Epithelial cell of proximal tubule (primary cell): ENCODE measurements around the gene HDAC4. TPM values are rescaled to one million over a fixed set of nuclear protein-coding genes. Genes with fewer than 3 reads are reported as not detected.

Experiments used
- DNase-seq: peaks from one replicate; pipeline ENCODE4 v3.0.0-alpha.2; 2011; ENCODE audit warnings: low read depth
- H3K4me3 ChIP-seq: 2 replicates; pipeline ENCODE4 v1.5.1; 2011; ENCODE audit warnings: low read depth, mild to moderate bottlenecking, low read length
- CTCF ChIP-seq: conservative IDR thresholded peaks from 2 replicates; pipeline ENCODE4 v1.5.1; 2012; ENCODE audit warnings: low read depth, mild to moderate bottlenecking, low read length
- total RNA-seq: library from RNA; depleted of rRNA; stranded (reverse); fragments of >200 nt; gene quantifications from 2 replicates; pipeline ENCODE4 v1.2.3, GENCODE V29; 2015

Gene HDAC4
- total RNA-seq, 1 donor from 2014 or later, result 23.2 TPM

DNA sequence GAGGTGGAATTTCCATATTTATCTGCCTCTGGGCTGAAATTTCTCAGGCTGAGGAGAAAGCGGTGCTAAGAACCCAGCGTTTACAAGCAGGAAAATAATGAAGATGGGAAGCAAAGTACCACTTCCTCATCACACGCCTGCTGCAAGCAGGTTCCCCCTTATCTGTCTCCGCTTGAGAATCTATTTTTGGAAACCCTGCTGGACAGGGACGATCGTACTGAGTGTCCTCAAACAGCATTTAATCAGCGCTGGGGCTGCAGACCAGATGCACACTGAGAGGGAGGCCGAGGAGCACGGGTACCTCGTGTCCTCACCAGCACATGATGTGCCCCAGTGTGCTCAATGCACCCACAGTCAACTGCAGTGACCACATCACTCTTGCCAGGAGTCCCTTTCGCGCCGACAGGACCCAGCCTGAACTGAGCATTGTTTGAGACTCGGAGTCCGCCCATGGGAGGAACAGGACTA is 160.4 kb downstream of the HDAC4 start:
- DNase-seq, result no peak
- TF ChIP-seq CTCF, result no peak
- no peak overlapping the region for H3K4me3 ChIP-seq

DNA sequence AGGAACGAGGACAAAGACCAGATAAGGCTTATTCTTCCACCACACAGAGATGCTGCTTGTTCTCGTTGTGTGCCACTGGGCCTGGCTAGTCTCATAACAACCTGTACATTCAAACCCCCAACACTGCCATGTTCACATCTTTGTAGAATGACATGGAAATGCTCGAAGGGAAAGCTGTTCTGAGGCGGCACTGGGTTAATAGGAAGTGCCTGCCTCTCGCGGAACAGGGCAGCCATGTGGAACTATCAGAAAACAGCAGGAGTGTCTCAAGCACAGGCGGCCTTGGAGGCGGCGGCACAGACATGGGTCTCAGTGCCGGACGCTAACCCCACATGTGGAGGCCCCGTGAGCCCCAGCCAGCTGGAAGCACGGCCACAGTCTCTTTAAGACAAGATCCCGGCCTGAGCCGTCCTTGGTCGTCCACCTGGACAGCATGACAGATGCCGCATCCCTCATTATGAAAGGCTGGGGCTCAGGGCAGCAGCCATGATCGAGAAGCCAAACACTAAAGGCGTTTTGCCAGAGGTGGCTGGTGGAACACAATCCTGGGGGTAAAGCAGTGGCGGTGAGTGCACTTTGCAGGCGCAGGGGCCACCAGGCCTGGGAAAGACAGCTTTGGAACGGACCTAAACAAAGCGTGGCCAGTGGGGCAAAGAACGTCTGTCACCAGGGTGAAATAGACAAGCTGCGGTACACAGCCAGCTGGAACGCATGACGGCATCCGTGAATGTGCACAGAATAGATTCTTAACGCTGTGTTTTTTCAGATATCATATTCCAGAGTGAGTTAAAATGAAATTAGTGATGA is 161.0 kb downstream of the HDAC4 start:
- no peak overlapping the region for H3K4me3 ChIP-seq
- TF ChIP-seq CTCF, result no peak
- no peak for DNase-seq

- no peak for DNase-seq
- TF ChIP-seq CTCF, result no peak
Measured at GRCh38 chr2:239238839-239239606, 161.8 kb downstream of the HDAC4 start.

DNA sequence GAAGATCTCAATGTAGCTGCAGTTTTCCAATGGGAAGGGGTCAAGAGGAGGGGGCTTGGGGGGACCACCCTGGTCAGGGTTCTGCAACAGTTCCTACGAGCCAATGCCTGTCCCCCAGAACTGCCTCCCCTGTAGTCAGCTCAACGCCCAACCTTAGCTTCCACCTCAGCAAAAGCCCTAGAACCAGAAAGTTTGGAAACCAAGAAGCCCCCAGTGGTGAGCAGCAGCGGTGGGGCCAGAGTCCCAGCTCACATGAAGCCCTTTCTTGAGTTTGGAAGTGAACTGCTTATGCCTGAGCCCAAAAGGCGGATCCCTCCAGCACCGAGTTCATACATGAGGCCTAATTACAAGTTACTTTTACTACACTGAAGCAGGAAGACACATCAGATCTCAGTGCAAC is 162.4 kb downstream of the HDAC4 start:
- H3K4me3 ChIP-seq, result no peak overlapping the region
- DNase-seq, result no peak
- TF ChIP-seq CTCF, result no peak

More at GRCh38 chr2:239238839-239239606, 161.8 kb downstream of the HDAC4 start:
- H3K4me3 ChIP-seq, result no peak overlapping the region

GRCh38 chr2:239236808-239237205 is 164.0 kb downstream of the HDAC4 start:
- H3K4me3 ChIP-seq, result no peak overlapping the region
- TF ChIP-seq CTCF, result no peak
- no peak for DNase-seq

GRCh38 chr2:239236043-239236807 is 164.6 kb downstream of the HDAC4 start:
- no peak for DNase-seq
- TF ChIP-seq CTCF, result no peak
- no peak overlapping the region for H3K4me3 ChIP-seq
